Skeletal muscle cell (primary cell): Measurements from ENCODE around the gene CT47B1.
"Not testable (repeated sequence)": the region's sequence is repeated elsewhere in the genome, so short reads cannot be mapped to it uniquely, and the experiment has no call there.

Experiments used
- DNase-seq: peaks from one replicate; pipeline ENCODE4 v3.0.0-alpha.2; 2010; ENCODE audit warnings: low read depth
- H3K4me3 ChIP-seq: 2 replicates; pipeline ENCODE4 v1.5.1; 2011; ENCODE audit warnings: low read depth, mild to moderate bottlenecking, control low read depth, low read length, moderate library complexity

CT47B1 gene

GRCh38 chrX:120875766-120876165 lies at the start of gene CT47B1:
Gene CT47B1 (minus strand): TSS chrX:120875866. CDS start chrX:120875670, 196 bp downstream.
- not testable (repeated sequence) for H3K4me3 ChIP-seq, DNase-seq

- H3K4me3 ChIP-seq, result no peak overlapping the region
- no peak for DNase-seq
These were observed 748 bp downstream of the CT47B1 start for GRCh38 chrX:120874678-120875557.

GRCh38 chrX:120857240-120857639 lies 18.4 kb downstream of the CT47B1 start:
- DNase-seq, result no peak
- H3K4me3 ChIP-seq, result no peak overlapping the region

DNA sequence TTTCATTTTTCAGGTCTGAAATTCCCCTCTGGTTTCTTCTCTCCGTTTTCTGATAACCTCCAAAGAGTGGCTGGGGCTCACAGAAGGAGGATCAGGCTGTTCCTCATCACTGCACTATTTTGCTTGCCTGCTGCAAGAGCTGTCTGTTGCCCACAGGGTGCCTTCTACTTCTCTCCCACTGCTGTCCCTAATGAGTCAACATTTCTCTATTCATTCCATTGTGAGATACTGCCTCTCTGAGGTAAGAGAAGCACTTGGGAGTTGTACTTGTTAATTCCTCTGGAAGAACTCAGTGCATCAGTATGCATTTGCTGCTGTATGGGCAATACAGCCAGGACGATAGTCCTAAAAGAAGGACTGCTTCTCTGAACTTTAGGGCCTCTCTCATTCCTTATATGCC lies 34.8 kb downstream of the CT47B1 start:
- H3K4me3 ChIP-seq, result no peak overlapping the region
- peak; percentile 51 for DNase-seq

- DNase-seq, result peak; percentile 20
- H3K4me3 ChIP-seq, result no peak overlapping the region
These were observed 36.2 kb downstream of the CT47B1 start for GRCh38 chrX:120839491-120839890.

DNA sequence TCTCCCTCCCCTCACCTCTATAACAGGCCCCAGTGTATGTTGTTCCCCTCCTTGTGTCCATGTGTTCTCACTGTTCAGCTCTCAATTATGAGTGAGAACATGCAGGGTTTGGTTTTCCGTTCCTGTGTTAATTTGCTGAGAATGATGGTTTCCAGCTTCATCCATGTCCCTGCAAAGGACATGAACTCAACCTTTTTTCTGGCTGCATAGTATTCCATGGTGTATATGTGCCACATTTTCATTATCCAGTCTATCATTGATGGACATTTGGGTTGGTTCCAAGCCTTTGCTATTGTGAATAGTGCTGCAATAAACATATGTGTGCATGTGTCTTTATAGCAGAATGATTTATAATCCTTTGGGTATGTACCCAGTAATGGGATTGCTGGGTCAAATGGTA lies 48.5 kb downstream of the CT47B1 start:
- not testable (repeated sequence) for H3K4me3 ChIP-seq

DNA sequence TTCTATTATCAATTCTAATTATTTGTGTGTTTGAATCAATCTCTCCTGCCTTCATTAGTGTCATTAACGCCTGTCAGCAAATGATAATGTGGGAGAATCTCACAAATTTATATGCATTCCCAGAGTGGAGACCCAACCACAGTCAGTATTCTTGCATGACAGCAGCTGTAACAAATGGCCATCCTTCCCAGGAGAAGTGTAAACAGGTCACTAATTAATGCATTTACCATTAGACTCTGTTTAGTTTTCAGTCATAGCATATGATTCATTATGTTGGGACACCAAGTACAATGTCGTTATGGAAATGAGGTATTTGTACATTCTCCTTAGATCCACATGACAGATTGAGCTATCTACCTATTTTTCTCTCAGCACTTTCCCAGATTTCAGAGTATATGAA lies 50.5 kb downstream of the CT47B1 start:
- no peak for DNase-seq
- no peak overlapping the region for H3K4me3 ChIP-seq

More for the DNA sequence above, 48.5 kb downstream of the CT47B1 start:
- DNase-seq, result not testable (repeated sequence)

DNA sequence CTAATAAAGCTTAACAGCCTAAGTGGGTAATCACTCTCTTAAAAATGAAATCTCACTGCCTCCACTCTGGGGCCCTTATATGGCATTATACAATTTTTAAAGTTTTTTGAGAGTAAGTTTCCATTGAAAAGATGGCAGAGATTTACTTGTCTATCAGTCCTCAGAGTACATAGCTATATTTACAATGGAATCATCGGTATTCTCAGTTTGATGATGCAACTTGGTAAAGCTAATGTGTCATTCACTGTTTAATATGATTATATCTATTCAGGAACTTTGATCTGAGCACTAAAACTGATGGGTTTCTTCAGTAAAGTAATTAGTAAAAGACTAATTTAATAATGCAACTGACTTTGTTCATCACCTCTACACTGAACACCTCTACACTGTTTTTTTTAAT lies 51.6 kb downstream of the CT47B1 start:
- no peak for DNase-seq

GRCh38 chrX:120823556-120823955 lies 52.1 kb downstream of the CT47B1 start:
- no peak for DNase-seq
- no peak overlapping the region for H3K4me3 ChIP-seq

More for the DNA sequence above, 51.6 kb downstream of the CT47B1 start:
- no peak overlapping the region for H3K4me3 ChIP-seq
